ENCODE results near the gene PDK2.
A peak's percentile ranks its signal among the peaks of the same experiment; 100 is the strongest.

The PDK2 gene

GRCh38 chr17:50093807-50094206, 1.3 kb upstream of the PDK2 start:
- H3K4me3 ChIP-seq (ENCODE audit: low read depth, low read length) = no peak overlapping the region
- no peak for TF ChIP-seq CTCF (IDR thresholded peaks at IDR 0.05; ENCODE audit: low read depth, low read length, missing control alignments)

GRCh38 chr17:50094243-50094752, 853 bp upstream of the PDK2 start:
- peak; percentile 75 for TF ChIP-seq CTCF (IDR thresholded peaks at IDR 0.05; ENCODE audit: low read depth, low read length, missing control alignments)
- peak; percentile 57 for DNase-seq (ENCODE audit: low read depth)
- H3K4me3 ChIP-seq (ENCODE audit: low read depth, low read length) = peak overlapping the region; percentile 55

More at GRCh38 chr17:50093807-50094206, 1.3 kb upstream of the PDK2 start:
- no peak for DNase-seq (ENCODE audit: low read depth)

GRCh38 chr17:50095626-50096037, 481 bp downstream of the PDK2 start:
- no peak for DNase-seq (ENCODE audit: low read depth)
- no peak for TF ChIP-seq CTCF (IDR thresholded peaks at IDR 0.05; ENCODE audit: low read depth, low read length, missing control alignments)
- H3K4me3 ChIP-seq (ENCODE audit: low read depth, low read length) = peak overlapping the region; percentile 83

- H3K4me3 ChIP-seq (ENCODE audit: low read depth, low read length) = peak overlapping the region; percentile 83
- TF ChIP-seq CTCF (IDR thresholded peaks at IDR 0.05; ENCODE audit: low read depth, low read length, missing control alignments) = no peak
- no peak for DNase-seq (ENCODE audit: low read depth)
These were observed 941 bp downstream of the PDK2 start for GRCh38 chr17:50096092-50096491.

- H3K4me3 ChIP-seq (ENCODE audit: low read depth, low read length) = no peak overlapping the region
- TF ChIP-seq CTCF (IDR thresholded peaks at IDR 0.05; ENCODE audit: low read depth, low read length, missing control alignments) = no peak
- DNase-seq (ENCODE audit: low read depth) = no peak
These were observed 1.6 kb downstream of the PDK2 start for GRCh38 chr17:50096758-50097157.

GRCh38 chr17:50097455-50097854, 2.3 kb downstream of the PDK2 start:
- DNase-seq (ENCODE audit: low read depth) = no peak
- TF ChIP-seq CTCF (IDR thresholded peaks at IDR 0.05; ENCODE audit: low read depth, low read length, missing control alignments) = no peak
- H3K4me3 ChIP-seq (ENCODE audit: low read depth, low read length) = no peak overlapping the region

- TF ChIP-seq CTCF (IDR thresholded peaks at IDR 0.05; ENCODE audit: low read depth, low read length, missing control alignments) = no peak
- no peak for DNase-seq (ENCODE audit: low read depth)
- H3K4me3 ChIP-seq (ENCODE audit: low read depth, low read length) = no peak overlapping the region
These were observed 2.8 kb downstream of the PDK2 start for GRCh38 chr17:50097926-50098325.

Data from GM12864 (cell line).